A673 (cell line): ENCODE data around the gene ARHGAP26. TPM values are rescaled to one million over a fixed set of nuclear protein-coding genes. Genes with fewer than 3 reads are reported as not detected.

ENCODE experiments used
- BruUV-seq: library from RNA; stranded (reverse); fragments of 400-500 nt; replicated peaks from 2 replicates; lab custom pipeline; 2021; lab: Mats Ljungman, UMichigan
- CTCF ChIA-PET: fragments of 300-600 bp; sonication (Branson Sonifier 250); formaldehyde crosslinking; loops from one replicate; lab custom pipeline; 2022; ENCODE audit warnings: antibody characterized with exemption; lab: Charles Lee
- POLR2A ChIA-PET: fragments of 300-600 bp; sonication (Branson Sonifier 250); formaldehyde crosslinking; loops from one replicate; lab custom pipeline; 2022; ENCODE audit warnings: antibody characterized with exemption; ENCODE audit not compliant: low non-redundant PET; lab: Charles Lee
- DNase-seq: peaks from one replicate; pipeline ENCODE4 v3.0.0-alpha.2; 2015; ENCODE audit warnings: low spot score
- H3K27ac ChIP-seq: fragments of 200-600 bp; sonication (generic); 2 replicates; pipeline ENCODE4 v1.5.1; 2016; ENCODE audit warnings: mixed run types, low read depth, mild to moderate bottlenecking, mixed read lengths, antibody characterized with exemption, low read length; ENCODE audit not compliant: poor library complexity, severe bottlenecking
- H3K27me3 ChIP-seq: fragments of 200-600 bp; sonication (generic); replicated peaks from 2 replicates; pipeline ENCODE4 v1.6.1; 2017; ENCODE audit warnings: mixed run types, low read depth, mild to moderate bottlenecking, mixed read lengths, antibody characterized with exemption, low read length; ENCODE audit not compliant: insufficient read depth, poor library complexity
- H3K36me3 ChIP-seq: fragments of 200-600 bp; sonication (generic); 2 replicates; pipeline ENCODE4 v1.6.1; 2016; ENCODE audit warnings: mixed run types, mild to moderate bottlenecking, mixed read lengths, antibody characterized with exemption, low read length; ENCODE audit not compliant: insufficient read depth, poor library complexity, severe bottlenecking
- H3K4me1 ChIP-seq: fragments of 200-600 bp; sonication (generic); 2 replicates; pipeline ENCODE4 v1.6.1; 2017; ENCODE audit warnings: mixed run types, mild to moderate bottlenecking, mixed read lengths, antibody characterized with exemption, low read length; ENCODE audit not compliant: insufficient read depth, poor library complexity, severe bottlenecking
- H3K4me3 ChIP-seq: fragments of 200-600 bp; sonication (generic); 2 replicates; pipeline ENCODE4 v1.5.1; 2016; ENCODE audit warnings: low read depth, mixed run types, mild to moderate bottlenecking, mixed read lengths, low read length; ENCODE audit not compliant: poor library complexity, severe bottlenecking
- H3K9me3 ChIP-seq: fragments of 200-600 bp; sonication (generic); 2 replicates; pipeline ENCODE4 v1.6.1; 2016; ENCODE audit warnings: mixed run types, low read depth, mild to moderate bottlenecking, mixed read lengths, antibody characterized with exemption, low read length; ENCODE audit not compliant: poor library complexity, severe bottlenecking
- EZH2 ChIP-seq: fragments of 200-600 bp; sonication (generic); IDR thresholded peaks from 2 replicates; pipeline ENCODE4 v1.6.1; 2017; ENCODE audit warnings: borderline replicate concordance, low read depth, mild to moderate bottlenecking, mixed read lengths, antibody characterized with exemption, low read length; ENCODE audit not compliant: poor library complexity, severe bottlenecking
- intact Hi-C: fragments of 100-400 bp; cut with micrococcal nuclease; formaldehyde crosslinking; loops from one replicate; pipeline ENCODE4 v1.10.0; 2022; ENCODE audit not compliant: unreplicated experiment
- total RNA-seq: library from RNA; stranded (reverse); gene quantifications from 2 replicates; pipeline ENCODE4 v1.2.3, GENCODE V29; 2021
- TF ChIP-seq, protein P1 (sequence below): fragments of 300-800, 200-600 bp; sonication (generic); conservative IDR thresholded peaks from 2 replicates; pipeline ENCODE4 v1.5.1; 2017; ENCODE audit warnings: low read depth, mild to moderate bottlenecking, antibody characterized with exemption, low read length, moderate library complexity, mixed read lengths

The ARHGAP26 gene
- total RNA-seq, 1 experiment from 2014 or later = 25.5 TPM

DNA sequence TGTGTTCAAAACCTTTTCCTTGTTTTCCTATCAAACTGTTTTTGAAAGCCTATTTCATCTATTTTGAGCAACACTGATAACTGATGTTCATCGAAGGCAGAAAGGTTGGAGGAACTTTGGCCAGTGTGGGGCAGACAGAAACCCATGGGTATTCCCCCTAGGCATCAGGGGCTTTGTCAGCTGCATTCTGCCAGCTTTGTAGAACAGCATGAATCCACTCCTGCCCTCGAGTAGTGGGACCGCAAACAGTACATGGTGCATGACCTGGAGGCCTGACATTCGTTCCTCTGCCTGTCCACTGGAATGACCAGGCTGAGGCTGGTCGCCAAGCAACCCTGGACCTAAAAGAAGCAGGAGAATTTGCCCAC is 22.7 kb downstream of the ARHGAP26 start:
- BruUV-seq = no TSS peak
- H3K27ac ChIP-seq = no peak overlapping the region
- CTCF ChIA-PET = no interaction called here
- H3K36me3 ChIP-seq = no peaks in the 10 kb centered on the region
- no peaks in the 10 kb centered on the region for H3K9me3 ChIP-seq
- TF ChIP-seq, protein P1, sequence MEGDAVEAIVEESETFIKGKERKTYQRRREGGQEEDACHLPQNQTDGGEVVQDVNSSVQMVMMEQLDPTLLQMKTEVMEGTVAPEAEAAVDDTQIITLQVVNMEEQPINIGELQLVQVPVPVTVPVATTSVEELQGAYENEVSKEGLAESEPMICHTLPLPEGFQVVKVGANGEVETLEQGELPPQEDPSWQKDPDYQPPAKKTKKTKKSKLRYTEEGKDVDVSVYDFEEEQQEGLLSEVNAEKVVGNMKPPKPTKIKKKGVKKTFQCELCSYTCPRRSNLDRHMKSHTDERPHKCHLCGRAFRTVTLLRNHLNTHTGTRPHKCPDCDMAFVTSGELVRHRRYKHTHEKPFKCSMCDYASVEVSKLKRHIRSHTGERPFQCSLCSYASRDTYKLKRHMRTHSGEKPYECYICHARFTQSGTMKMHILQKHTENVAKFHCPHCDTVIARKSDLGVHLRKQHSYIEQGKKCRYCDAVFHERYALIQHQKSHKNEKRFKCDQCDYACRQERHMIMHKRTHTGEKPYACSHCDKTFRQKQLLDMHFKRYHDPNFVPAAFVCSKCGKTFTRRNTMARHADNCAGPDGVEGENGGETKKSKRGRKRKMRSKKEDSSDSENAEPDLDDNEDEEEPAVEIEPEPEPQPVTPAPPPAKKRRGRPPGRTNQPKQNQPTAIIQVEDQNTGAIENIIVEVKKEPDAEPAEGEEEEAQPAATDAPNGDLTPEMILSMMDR = no peak
- no peak for TF ChIP-seq EZH2
- H3K27me3 ChIP-seq = no peaks in the 10 kb centered on the region
- H3K4me1 ChIP-seq = no peaks in the 10 kb centered on the region
- no peak overlapping the region for H3K4me3 ChIP-seq
- POLR2A ChIA-PET = no interaction called here
- intact Hi-C loops = no loop called here
- DNase-seq = no peak

DNA sequence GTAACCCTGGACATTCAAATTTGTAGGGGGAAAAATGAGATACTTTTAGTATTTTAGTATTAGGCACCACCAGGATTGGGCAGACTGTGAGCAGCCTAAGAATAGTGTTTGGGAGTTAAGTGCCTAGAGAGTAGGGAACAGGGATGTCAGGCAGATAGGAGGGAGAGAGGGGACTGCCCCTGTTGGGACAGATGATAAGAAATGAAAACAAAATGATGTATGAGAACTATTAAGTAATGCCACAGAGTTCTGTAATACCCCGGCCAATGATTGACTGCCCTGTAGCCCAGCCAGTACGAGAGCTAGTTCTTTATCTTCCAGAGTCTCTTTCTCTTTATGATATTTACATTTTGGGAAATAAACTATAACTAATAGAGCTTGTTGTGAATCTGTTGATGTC is 24.4 kb downstream of the ARHGAP26 start:
- no TSS peak for BruUV-seq
- no peak overlapping the region for H3K27ac ChIP-seq
- POLR2A ChIA-PET = no interaction called here
- no peaks in the 10 kb centered on the region for H3K36me3 ChIP-seq
- intact Hi-C loops = no loop called here
- H3K9me3 ChIP-seq = no peaks in the 10 kb centered on the region
- TF ChIP-seq, protein P1 = no peak
- TF ChIP-seq EZH2 = no peak
- no peak for DNase-seq
- no peak overlapping the region for H3K4me3 ChIP-seq
- H3K4me1 ChIP-seq = no peaks in the 10 kb centered on the region
- CTCF ChIA-PET = no interaction called here
- H3K27me3 ChIP-seq = no peaks in the 10 kb centered on the region

DNA sequence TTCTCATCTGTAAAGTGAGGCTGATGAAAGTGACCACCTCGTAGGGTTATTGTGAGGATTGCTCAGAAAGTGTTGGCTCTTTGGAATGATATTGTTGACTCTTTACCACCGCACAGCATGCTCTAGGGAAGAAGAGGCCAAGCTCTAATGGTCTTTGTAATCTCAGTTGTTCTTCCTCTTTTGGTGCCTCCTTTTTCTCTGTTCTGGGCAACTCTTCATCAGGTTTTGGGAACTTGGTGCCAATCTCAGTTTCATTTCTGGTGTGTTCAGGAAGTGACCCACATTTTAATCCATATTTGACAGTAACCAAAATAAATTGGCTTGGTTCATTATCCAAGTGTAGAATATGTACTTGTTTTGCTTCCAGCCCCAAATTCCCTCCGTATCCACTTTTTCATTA is 25.1 kb downstream of the ARHGAP26 start:
- ChIA-PET POLR2A (no interaction called here), CTCF (no interaction called here)
- H3K4me1 ChIP-seq = no peaks in the 10 kb centered on the region
- H3K36me3 ChIP-seq = no peaks in the 10 kb centered on the region
- H3K9me3 ChIP-seq = no peaks in the 10 kb centered on the region
- DNase-seq = no peak
- intact Hi-C loops = no loop called here
- no TSS peak for BruUV-seq
- H3K4me3 ChIP-seq = no peak overlapping the region
- TF ChIP-seq EZH2 = no peak
- TF ChIP-seq, protein P1 = no peak
- no peak overlapping the region for H3K27ac ChIP-seq
- H3K27me3 ChIP-seq = no peaks in the 10 kb centered on the region
